Activated CD4-positive, alpha-beta T cell treated with anti-CD3 and anti-CD28 coated beads, Interleukin-2, amount 10 ng/mL, durations not matched to agents 7 days and 5 days (primary cell): Measurements from ENCODE around the gene SUZ12. TPM values are rescaled to one million over a fixed set of nuclear protein-coding genes. Genes with fewer than 3 reads are reported as not detected.

Experiments used
- total RNA-seq, 2 experiments: library from RNA; stranded (reverse); gene quantifications; one replicate each; pipeline ENCODE4 v1.2.3, GENCODE V29; 2021

SUZ12 gene
- total RNA-seq, 2 experiments from 2014 or later: 58.2 to 69.5 TPM

Other genes starting within 250 kb of the SUZ12 start
- 10 to 100 TPM; 15.7 to 16.9 TPM for gene COPRS, start 77.8 kb upstream of the SUZ12 start, total RNA-seq
- gene UTP6, start 35.3 kb upstream of the SUZ12 start, total RNA-seq: 10 to 100 TPM; 67.9 to 73.7 TPM
- 10 to 100 TPM; 33.0 to 36.3 TPM for gene LRRC37B, start 70.4 kb downstream of the SUZ12 start, total RNA-seq
- 10 to 100 TPM; 26.4 to 33.6 TPM for gene RHOT1, start 205.5 kb downstream of the SUZ12 start, total RNA-seq